ENCODE results near the gene KLF6.

GRCh38 chr10:3808689-3809199 is 23.7 kb upstream of the KLF6 start:
- no peak for TF ChIP-seq CTCF (IDR thresholded peaks at IDR 0.05)
- TF ChIP-seq POLR2A (IDR thresholded peaks at IDR 0.05): no peak

Measured in heart left ventricle (tissue), 13 donors.